HG02870 (cell line): ENCODE data around the gene NTM.

Experiments used
- ATAC-seq: cut with Tn5 transposase; IDR thresholded peaks from one replicate; pipeline ENCODE4 v1.9.1; 2021; ENCODE audit warnings: mild to moderate bottlenecking, moderate library complexity; ENCODE audit not compliant: unreplicated experiment

Gene NTM

GRCh38 chr11:131802440-131803115, 432.2 kb downstream of the NTM start:
- ATAC-seq = no peak

GRCh38 chr11:131807876-131808275, 437.5 kb downstream of the NTM start:
- ATAC-seq = no peak

- ATAC-seq = no peak
Measured at GRCh38 chr11:131808470-131808869, 438.1 kb downstream of the NTM start.

GRCh38 chr11:131809203-131809918, 438.9 kb downstream of the NTM start:
- no peak for ATAC-seq

GRCh38 chr11:131810541-131810940, 440.1 kb downstream of the NTM start:
- no peak for ATAC-seq

GRCh38 chr11:131811383-131811782, 441.0 kb downstream of the NTM start:
- no peak for ATAC-seq

- ATAC-seq = no peak
Measured at GRCh38 chr11:131814108-131814507, 443.7 kb downstream of the NTM start.

- no peak for ATAC-seq
Measured at GRCh38 chr11:131815590-131815989, 445.2 kb downstream of the NTM start.

- ATAC-seq = no peak
Measured at GRCh38 chr11:131816051-131816450, 445.6 kb downstream of the NTM start.

GRCh38 chr11:131817687-131818188, 447.3 kb downstream of the NTM start:
- no peak for ATAC-seq

GRCh38 chr11:131819865-131820264, 449.4 kb downstream of the NTM start:
- no peak for ATAC-seq

GRCh38 chr11:131822506-131822905, 452.1 kb downstream of the NTM start:
- no peak for ATAC-seq

- no peak for ATAC-seq
Measured at GRCh38 chr11:131823772-131824171, 453.4 kb downstream of the NTM start.

GRCh38 chr11:131824771-131825170, 454.4 kb downstream of the NTM start:
- no peak for ATAC-seq

- no peak for ATAC-seq
Measured at GRCh38 chr11:131827430-131827829, 457.0 kb downstream of the NTM start.

- peak; percentile 66 for ATAC-seq
Measured at GRCh38 chr11:131829725-131830124, 459.3 kb downstream of the NTM start.

- no peak for ATAC-seq
Measured at GRCh38 chr11:131832079-131832478, 461.7 kb downstream of the NTM start.

- no peak for ATAC-seq
Measured at GRCh38 chr11:131833366-131833765, 463.0 kb downstream of the NTM start.

- ATAC-seq = no peak
Measured at GRCh38 chr11:131837562-131837961, 467.1 kb downstream of the NTM start.

- ATAC-seq = no peak
Measured at GRCh38 chr11:131838016-131838415, 467.6 kb downstream of the NTM start.

GRCh38 chr11:131839326-131839725, 468.9 kb downstream of the NTM start:
- no peak for ATAC-seq

- ATAC-seq = no peak
Measured at GRCh38 chr11:131840545-131840944, 470.1 kb downstream of the NTM start.
